Lower leg skin (tissue), 3 donors: ENCODE data around the gene LLCFC1.

Experiments used
- POLR2A ChIP-seq, 2 donors: fragments of 450-650 bp; IDR thresholded peaks; one replicate each; pipeline ENCODE4 v1.6.1; 2016 to 2017; ENCODE audit warnings: antibody characterized with exemption in 2 of 2, mild to moderate bottlenecking in 1 of 2, moderate library complexity in 1 of 2
- TF ChIP-seq, protein P1 (sequence below), 3 donors: fragments of 450-650 bp; IDR thresholded peaks; one replicate each; pipeline ENCODE4 v1.5.1; 2016; ENCODE audit warnings: antibody characterized with exemption in 3 of 3, mild to moderate bottlenecking in 3 of 3, moderate library complexity in 2 of 3

DNA sequence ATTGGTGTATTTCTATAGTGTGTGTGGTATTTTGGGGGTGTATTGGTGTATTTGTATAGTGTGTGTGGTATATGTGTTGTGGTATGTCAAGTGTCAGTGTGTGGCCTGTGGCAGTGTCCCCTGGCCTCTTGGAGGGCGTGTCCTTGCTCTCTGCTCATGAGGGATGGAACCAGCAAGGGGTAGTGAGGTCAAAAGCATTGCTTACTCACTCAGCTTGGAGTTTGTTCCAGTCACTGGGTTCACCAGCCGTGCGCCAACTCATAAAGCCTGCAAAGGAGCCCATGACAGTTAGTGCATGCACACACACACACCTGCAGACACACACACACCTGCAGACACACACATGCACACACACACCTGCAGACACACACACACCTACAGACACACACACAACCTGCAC, 49.5 kb upstream of the LLCFC1 start:
- no peak for TF ChIP-seq POLR2A (IDR thresholded peaks at IDR 0.05)
- TF ChIP-seq, protein P1, sequence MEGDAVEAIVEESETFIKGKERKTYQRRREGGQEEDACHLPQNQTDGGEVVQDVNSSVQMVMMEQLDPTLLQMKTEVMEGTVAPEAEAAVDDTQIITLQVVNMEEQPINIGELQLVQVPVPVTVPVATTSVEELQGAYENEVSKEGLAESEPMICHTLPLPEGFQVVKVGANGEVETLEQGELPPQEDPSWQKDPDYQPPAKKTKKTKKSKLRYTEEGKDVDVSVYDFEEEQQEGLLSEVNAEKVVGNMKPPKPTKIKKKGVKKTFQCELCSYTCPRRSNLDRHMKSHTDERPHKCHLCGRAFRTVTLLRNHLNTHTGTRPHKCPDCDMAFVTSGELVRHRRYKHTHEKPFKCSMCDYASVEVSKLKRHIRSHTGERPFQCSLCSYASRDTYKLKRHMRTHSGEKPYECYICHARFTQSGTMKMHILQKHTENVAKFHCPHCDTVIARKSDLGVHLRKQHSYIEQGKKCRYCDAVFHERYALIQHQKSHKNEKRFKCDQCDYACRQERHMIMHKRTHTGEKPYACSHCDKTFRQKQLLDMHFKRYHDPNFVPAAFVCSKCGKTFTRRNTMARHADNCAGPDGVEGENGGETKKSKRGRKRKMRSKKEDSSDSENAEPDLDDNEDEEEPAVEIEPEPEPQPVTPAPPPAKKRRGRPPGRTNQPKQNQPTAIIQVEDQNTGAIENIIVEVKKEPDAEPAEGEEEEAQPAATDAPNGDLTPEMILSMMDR (IDR thresholded peaks at IDR 0.05) = no peak
